ENCODE data around the gene SRPX. TPM values are rescaled to one million over a fixed set of nuclear protein-coding genes. Genes with fewer than 3 reads are reported as not detected.

Gene SRPX
- total and polyA plus RNA-seq, 10 of the 15 experiments (the other 5 are each of a cell fraction or from before 2014, with no cell fraction given): 0.05 to 0.79 (median 0.23) TPM; not detected in 1

GRCh38 chrX:38124000-38124399 lies 96.7 kb downstream of the SRPX start:
- H3K4me3 ChIP-seq: no peak overlapping the region
- no peak for FAIRE-seq
- no peak overlapping the region for H3K27ac ChIP-seq (ENCODE audit: control insufficient read depth, insufficient read depth)
- H2AFZ ChIP-seq (ENCODE audit: control insufficient read depth, low read depth, low read length): no peak overlapping the region
- no peaks in the 10 kb centered on the region for H3K79me2 ChIP-seq (ENCODE audit: control insufficient read depth, insufficient read depth, low read length)
- TF ChIP-seq SMAD1 (IDR thresholded peaks at IDR 0.05; ENCODE audit: low read depth, partially characterized antibody) (no peak), RCOR1 (conservative IDR thresholded peaks at IDR 0.05; ENCODE audit: low read depth, low read length) (no peak), IRF3 (IDR thresholded peaks at IDR 0.05) (no peak), IKZF1 (conservative IDR thresholded peaks at IDR 0.05) (no peak), MYB (IDR thresholded peaks at IDR 0.05; ENCODE audit: borderline replicate concordance, low read depth, low read length) (no peak), CUX1 (IDR thresholded peaks at IDR 0.05; ENCODE audit: insufficient replicate concordance, low read depth, low read length) (no peak), JUND (IDR thresholded peaks at IDR 0.05; ENCODE audit: low read depth, low read length) (no peak), SPI1 (IDR thresholded peaks at IDR 0.05; ENCODE audit: borderline replicate concordance, insufficient read depth, low read depth, low read length) (no peak), KDM1A (IDR thresholded peaks at IDR 0.05; ENCODE audit: borderline replicate concordance) (no peak), SREBF2 (IDR thresholded peaks at IDR 0.05; ENCODE audit: low read length) (no peak), HCFC1 (IDR thresholded peaks at IDR 0.05; ENCODE audit: low read length) (peak; percentile 14; the same call in 1 of the 2 replicates), ATF3 (IDR thresholded peaks at IDR 0.05; ENCODE audit: borderline replicate concordance, extremely low read depth, low read depth, low read length) (peak; percentile 27; the same call in 1 of the 2 replicates), NR2F1 (conservative IDR thresholded peaks at IDR 0.05) (no peak), FOXM1 (IDR thresholded peaks at IDR 0.05; ENCODE audit: low read depth, low read length) (no peak), SIX5 (IDR thresholded peaks at IDR 0.05; ENCODE audit: low read depth, low read length, severe bottlenecking) (peak; percentile 53)
- peak; percentile 42; the same call in 1 of the 3 replicates for ATAC-seq
- H3K9ac ChIP-seq (ENCODE audit: control insufficient read depth, insufficient read depth, low read length): no peak overlapping the region
- no peaks in the 10 kb centered on the region for H3K4me1 ChIP-seq (ENCODE audit: control insufficient read depth, insufficient read depth, low read length)
- no peaks in the 10 kb centered on the region for H3K27me3 ChIP-seq (replicated peaks in 1 of 2; ENCODE audit: control insufficient read depth in 2 of 2, insufficient read depth in 2 of 2, low read length in 1 of 2)
- DNase-seq (ENCODE audit: low read depth, low spot score): no peak
- no peak overlapping the region for H3K4me2 ChIP-seq (ENCODE audit: control insufficient read depth, insufficient read depth)
- H3K9me3 ChIP-seq (replicated peaks; ENCODE audit: control insufficient read depth, insufficient read depth, low read length): no peaks in the 10 kb centered on the region
- in situ Hi-C loops (cut with MboI) (no loop called here), intact Hi-C loops (cut with micrococcal nuclease; ENCODE audit: unreplicated experiment) (no loop called here)
- ChIA-PET RAD21 (ENCODE audit: unreplicated experiment) (no interaction called here), SMC1A (ENCODE audit: uncharacterized antibody, unreplicated experiment) (no interaction called here), POLR2A (no interaction called here), CTCF (no interaction called here)
- BruUV-seq (replicated peaks): no TSS peak
- no peaks in the 10 kb centered on the region for H4K20me1 ChIP-seq (ENCODE audit: control insufficient read depth, insufficient read depth)
- WGBS (ENCODE audit: insufficient coverage, insufficient replicate concordance, low lambda C conversion rate, missing lambda C conversion rate): 0% methylated on average over 1 of the region's 1 CpG
- H3K36me3 ChIP-seq (ENCODE audit: control insufficient read depth in 2 of 2, insufficient read depth in 2 of 2, low read length in 1 of 2): no peaks in the 10 kb centered on the region

All from GM12878 (cell line).